ENCODE data around the gene LASP1NB.

Gene LASP1NB

GRCh38 chr17:38897671-38898290, 27.6 kb upstream of the LASP1NB start:
- H4K20me1 ChIP-seq (replicated peaks; ENCODE audit: control insufficient read depth, extremely low read depth, insufficient read depth, low read length): no peaks in the 10 kb centered on the region
- H3K9me1 ChIP-seq (replicated peaks; ENCODE audit: control insufficient read depth, extremely low read depth, insufficient read depth, low read length): no peaks in the 10 kb centered on the region
- CTCF ChIA-PET: interaction anchor here (1.1 to 4.1 kb wide), 9 partner anchors 9 to 277 kb away, joined by 3 to 18 read pairs (median 7); partner anchors contain the start of genes LASP1 and LASP1NB
- peaks cover 14% of the 10 kb centered on the region for H3K79me2 ChIP-seq (ENCODE audit: control insufficient read depth, insufficient read depth, low read length)
- intact Hi-C loops (cut with micrococcal nuclease) (loop anchor here (1.0 to 2.0 kb wide), 2 partner anchors 17 to 26 kb away; no protein-coding TSS in a partner anchor), dilution Hi-C loops (cut with MboI; ENCODE audit: extremely low pct_ligation_motif_present, low sequenced_read_pairs) (no loop called here)
- no peak for TF ChIP-seq POLR2A (IDR thresholded peaks at IDR 0.05; ENCODE audit: low read depth, low read length)
- no peaks in the 10 kb centered on the region for H3K27me3 ChIP-seq (ENCODE audit: control insufficient read depth in 2 of 2, insufficient read depth in 2 of 2, low read length in 2 of 2)
- H3K36me3 ChIP-seq (ENCODE audit: control insufficient read depth in 2 of 2, extremely low read depth in 1 of 2, insufficient read depth in 2 of 2, low read length in 2 of 2): peaks cover 0 to 10% of the 10 kb centered on the region in 2 experiments
- H3K9ac ChIP-seq (replicated peaks; ENCODE audit: extremely low read depth, insufficient read depth, low read length): no peak overlapping the region
- no peak overlapping the region for H3K4me2 ChIP-seq (ENCODE audit: insufficient read depth, low read length)
- DNase-seq (ENCODE audit: low read depth, low spot score): peak; percentile 46
- H3K9me3 ChIP-seq (replicated peaks; ENCODE audit: control insufficient read depth, insufficient read depth, low read length): no peaks in the 10 kb centered on the region
- peak overlapping the region; percentile 51 for H3K27ac ChIP-seq (ENCODE audit: insufficient read depth, low read depth, low read length)
- no peak overlapping the region for H3K4me3 ChIP-seq (replicated peaks in 1 of 3; ENCODE audit: insufficient read depth in 1 of 3, low read depth in 1 of 3, low read length in 3 of 3)
- POLR2A ChIA-PET: interaction anchor here (0.6 to 1.4 kb wide), 3 partner anchors 28 to 466 kb away, joined by 3 to 8 read pairs (median 4); partner anchors contain the start of genes LASP1 and RPL19
- BruUV-seq (replicated peaks): no TSS peak
- no peak overlapping the region for H2AFZ ChIP-seq (ENCODE audit: low read depth, low read length)
- no peak for FAIRE-seq
- H3K4me1 ChIP-seq (ENCODE audit: control insufficient read depth, extremely low read depth, insufficient read depth, low read length): peaks cover 68% of the 10 kb centered on the region

- Histone ChIP-seq H3K36me3 (ENCODE audit: control insufficient read depth in 2 of 2, extremely low read depth in 1 of 2, insufficient read depth in 2 of 2, low read length in 2 of 2) (peaks cover 0 to 7% of the 10 kb centered on the region in 2 experiments), H4K20me1 (replicated peaks; ENCODE audit: control insufficient read depth, extremely low read depth, insufficient read depth, low read length) (no peaks in the 10 kb centered on the region), H3K4me1 (ENCODE audit: control insufficient read depth, extremely low read depth, insufficient read depth, low read length) (peaks cover 65% of the 10 kb centered on the region)
These were observed 27.1 kb upstream of the LASP1NB start for GRCh38 chr17:38898291-38898679.

More at GRCh38 chr17:38898291-38898679, 27.1 kb upstream of the LASP1NB start:
- ChIA-PET POLR2A (interaction anchor here (1.0 to 1.5 kb wide), 2 partner anchors 29 to 302 kb away, joined by 3 to 5 read pairs; partner anchors contain the start of genes LASP1 and RPL19), CTCF (interaction anchor here (1.1 to 4.1 kb wide), 9 partner anchors 9 to 277 kb away, joined by 3 to 18 read pairs (median 7); partner anchors contain the start of genes LASP1 and LASP1NB)
- peaks cover 19% of the 10 kb centered on the region for H3K79me2 ChIP-seq (ENCODE audit: control insufficient read depth, insufficient read depth, low read length)
- DNase-seq (ENCODE audit: low read depth, low spot score) (no peak), FAIRE-seq (no peak)
- dilution Hi-C loops (cut with MboI; ENCODE audit: extremely low pct_ligation_motif_present, low sequenced_read_pairs): no loop called here
- intact Hi-C loops (cut with micrococcal nuclease): no loop called here
- no peak overlapping the region for H3K9ac ChIP-seq (replicated peaks; ENCODE audit: extremely low read depth, insufficient read depth, low read length)
- H3K27ac ChIP-seq (ENCODE audit: insufficient read depth, low read depth, low read length): peak overlapping the region; percentile 51
- H3K27me3 ChIP-seq (ENCODE audit: control insufficient read depth in 2 of 2, insufficient read depth in 2 of 2, low read length in 2 of 2): no peaks in the 10 kb centered on the region
- no peaks in the 10 kb centered on the region for H3K9me1 ChIP-seq (replicated peaks; ENCODE audit: control insufficient read depth, extremely low read depth, insufficient read depth, low read length)
- TF ChIP-seq FOS (IDR thresholded peaks at IDR 0.05; ENCODE audit: borderline replicate concordance, insufficient read depth, low read length) (no peak), JUN (IDR thresholded peaks at IDR 0.05; ENCODE audit: borderline replicate concordance, insufficient read depth, insufficient read length, low read depth) (no peak), POLR2A (IDR thresholded peaks at IDR 0.05; ENCODE audit: low read depth, low read length) (no peak), POLR2AphosphoS5 (IDR thresholded peaks at IDR 0.05; ENCODE audit: insufficient read depth, low read depth, low read length) (no peak), GATA2 (IDR thresholded peaks at IDR 0.05; ENCODE audit: insufficient read depth, insufficient read length, low read depth, low read length) (no peak), EZH2 (IDR thresholded peaks at IDR 0.05; ENCODE audit: borderline replicate concordance, low read depth, low read length, severe bottlenecking) (no peak), MYC (IDR thresholded peaks at IDR 0.05; ENCODE audit: low read depth, low read length) (no peak)
- TF ChIP-seq, protein P1, sequence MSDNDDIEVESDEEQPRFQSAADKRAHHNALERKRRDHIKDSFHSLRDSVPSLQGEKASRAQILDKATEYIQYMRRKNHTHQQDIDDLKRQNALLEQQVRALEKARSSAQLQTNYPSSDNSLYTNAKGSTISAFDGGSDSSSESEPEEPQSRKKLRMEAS (IDR thresholded peaks at IDR 0.05; ENCODE audit: insufficient read depth, insufficient read length): no peak
- TF ChIP-seq, protein P2, sequence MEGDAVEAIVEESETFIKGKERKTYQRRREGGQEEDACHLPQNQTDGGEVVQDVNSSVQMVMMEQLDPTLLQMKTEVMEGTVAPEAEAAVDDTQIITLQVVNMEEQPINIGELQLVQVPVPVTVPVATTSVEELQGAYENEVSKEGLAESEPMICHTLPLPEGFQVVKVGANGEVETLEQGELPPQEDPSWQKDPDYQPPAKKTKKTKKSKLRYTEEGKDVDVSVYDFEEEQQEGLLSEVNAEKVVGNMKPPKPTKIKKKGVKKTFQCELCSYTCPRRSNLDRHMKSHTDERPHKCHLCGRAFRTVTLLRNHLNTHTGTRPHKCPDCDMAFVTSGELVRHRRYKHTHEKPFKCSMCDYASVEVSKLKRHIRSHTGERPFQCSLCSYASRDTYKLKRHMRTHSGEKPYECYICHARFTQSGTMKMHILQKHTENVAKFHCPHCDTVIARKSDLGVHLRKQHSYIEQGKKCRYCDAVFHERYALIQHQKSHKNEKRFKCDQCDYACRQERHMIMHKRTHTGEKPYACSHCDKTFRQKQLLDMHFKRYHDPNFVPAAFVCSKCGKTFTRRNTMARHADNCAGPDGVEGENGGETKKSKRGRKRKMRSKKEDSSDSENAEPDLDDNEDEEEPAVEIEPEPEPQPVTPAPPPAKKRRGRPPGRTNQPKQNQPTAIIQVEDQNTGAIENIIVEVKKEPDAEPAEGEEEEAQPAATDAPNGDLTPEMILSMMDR (IDR thresholded peaks at IDR 0.05; ENCODE audit: extremely low read depth in 1 of 2, insufficient read depth in 1 of 2, low read depth in 1 of 2, low read length in 2 of 2): no peak
- H3K4me2 ChIP-seq (ENCODE audit: insufficient read depth, low read length): peak overlapping the region; percentile 15
- BruUV-seq (replicated peaks): no TSS peak
- H2AFZ ChIP-seq (ENCODE audit: low read depth, low read length): no peak overlapping the region
- H3K9me3 ChIP-seq (replicated peaks; ENCODE audit: control insufficient read depth, insufficient read depth, low read length): no peaks in the 10 kb centered on the region
- H3K4me3 ChIP-seq (replicated peaks in 1 of 3; ENCODE audit: insufficient read depth in 1 of 3, low read depth in 1 of 3, low read length in 3 of 3): no peak overlapping the region

Data from endothelial cell of umbilical vein (primary cell).